ENCODE results near the gene TBC1D3I. TPM values are rescaled to one million over a fixed set of nuclear protein-coding genes. Genes with fewer than 3 reads are reported as not detected.
"Not testable (repeated sequence)": the region's sequence is repeated elsewhere in the genome, so short reads cannot be mapped to it uniquely, and the experiment has no call there.

Gene TBC1D3I
- total and polyA plus RNA-seq, 2 of the 4 experiments (the other 2 are of a cell fraction), result 0.07 TPM; not detected in 1

- H2AK5ac ChIP-seq (ENCODE audit: low read depth, low read length); H3K27ac ChIP-seq (ENCODE audit: insufficient read depth, low read length); H2BK5ac ChIP-seq (ENCODE audit: low read depth, low read length, poor library complexity, severe bottlenecking); H3K9ac ChIP-seq (ENCODE audit: low read depth, low read length); H2BK120ac ChIP-seq (ENCODE audit: low read depth, low read length); DNase-seq; dilution Hi-C loops (cut with HindIII; ENCODE audit: low sequenced_read_pairs, unreplicated experiment); CTCF ChIA-PET; H3K4ac ChIP-seq (ENCODE audit: low read depth, low read length); intact Hi-C loops (cut with micrococcal nuclease); H3K9me1 ChIP-seq (ENCODE audit: insufficient read depth, low read length); H3K4me3 ChIP-seq (ENCODE audit: insufficient read depth, low read depth, low read length); H2BK15ac ChIP-seq (ENCODE audit: low read depth, low read length); H3K4me2 ChIP-seq (ENCODE audit: low read depth, low read length); in situ Hi-C loops (cut with MboI; ENCODE audit: low sequenced_read_pairs); H3K14ac ChIP-seq (replicated peaks; ENCODE audit: low read depth, low read length); H2AFZ ChIP-seq (replicated peaks; ENCODE audit: low read length, poor library complexity); H3K27me3 ChIP-seq (ENCODE audit: control insufficient read depth, insufficient read depth, low read length); H4K20me1 ChIP-seq (ENCODE audit: insufficient read depth, low read length); H3K79me1 ChIP-seq (ENCODE audit: low read depth in 1 of 2, low read length in 2 of 2); H3K36me3 ChIP-seq (ENCODE audit: control insufficient read depth, insufficient read depth, low read length); H3K9me3 ChIP-seq (ENCODE audit: control insufficient read depth, insufficient read depth, low read length); ATAC-seq (ENCODE audit: low read depth); H2AK9ac ChIP-seq (replicated peaks; ENCODE audit: low read depth, low read length, poor library complexity); H4K8ac ChIP-seq (ENCODE audit: low read depth in 2 of 2, low read length in 2 of 2); H3K18ac ChIP-seq (ENCODE audit: low read depth, low read length); H4K5ac ChIP-seq (ENCODE audit: low read depth, low read length); POLR2A ChIA-PET (ENCODE audit: unreplicated experiment); BruUV-seq (replicated peaks); H2BK20ac ChIP-seq (ENCODE audit: low read depth, low read length); H3K23ac ChIP-seq (ENCODE audit: low read depth, low read length); H4K91ac ChIP-seq (ENCODE audit: insufficient read depth, low read depth, low read length); H3K56ac ChIP-seq (ENCODE audit: extremely low read depth, insufficient read depth, low read length); H3K4me1 ChIP-seq (ENCODE audit: control insufficient read depth, insufficient read depth, low read length): not testable (repeated sequence)
- WGBS, 2 experiments (ENCODE audit: extremely low coverage in 2 of 2, insufficient read length in 1 of 2), result no CpG with 5 or more reads among the region's 5 CpGs
Measured at GRCh38 chr17:36229644-36230043, 34.7 kb downstream of the TBC1D3I start.

GRCh38 chr17:36222967-36223366 is 41.4 kb downstream of the TBC1D3I start:
- H4K5ac ChIP-seq (ENCODE audit: low read depth, low read length); H4K91ac ChIP-seq (ENCODE audit: insufficient read depth, low read depth, low read length); H3K9ac ChIP-seq (ENCODE audit: low read depth, low read length); dilution Hi-C loops (cut with HindIII; ENCODE audit: low sequenced_read_pairs, unreplicated experiment); H3K36me3 ChIP-seq (ENCODE audit: control insufficient read depth, insufficient read depth, low read length); DNase-seq; H2AK9ac ChIP-seq (replicated peaks; ENCODE audit: low read depth, low read length, poor library complexity); BruUV-seq (replicated peaks); H3K27ac ChIP-seq (ENCODE audit: insufficient read depth, low read length); H3K4me1 ChIP-seq (ENCODE audit: control insufficient read depth, insufficient read depth, low read length); POLR2A ChIA-PET (ENCODE audit: unreplicated experiment); H2AFZ ChIP-seq (replicated peaks; ENCODE audit: low read length, poor library complexity); H3K9me1 ChIP-seq (ENCODE audit: insufficient read depth, low read length); H2BK15ac ChIP-seq (ENCODE audit: low read depth, low read length); H3K18ac ChIP-seq (ENCODE audit: low read depth, low read length); H3K4me3 ChIP-seq (ENCODE audit: insufficient read depth, low read depth, low read length); intact Hi-C loops (cut with micrococcal nuclease); H3K4me2 ChIP-seq (ENCODE audit: low read depth, low read length); H3K79me1 ChIP-seq (ENCODE audit: low read depth in 1 of 2, low read length in 2 of 2); H2BK20ac ChIP-seq (ENCODE audit: low read depth, low read length); ATAC-seq (ENCODE audit: low read depth); H4K20me1 ChIP-seq (ENCODE audit: insufficient read depth, low read length); H4K8ac ChIP-seq (ENCODE audit: low read depth in 2 of 2, low read length in 2 of 2); H3K56ac ChIP-seq (ENCODE audit: extremely low read depth, insufficient read depth, low read length); H3K27me3 ChIP-seq (ENCODE audit: control insufficient read depth, insufficient read depth, low read length); H2BK5ac ChIP-seq (ENCODE audit: low read depth, low read length, poor library complexity, severe bottlenecking); H3K9me3 ChIP-seq (ENCODE audit: control insufficient read depth, insufficient read depth, low read length); H3K14ac ChIP-seq (replicated peaks; ENCODE audit: low read depth, low read length); H2AK5ac ChIP-seq (ENCODE audit: low read depth, low read length); H2BK120ac ChIP-seq (ENCODE audit: low read depth, low read length); H3K4ac ChIP-seq (ENCODE audit: low read depth, low read length); CTCF ChIA-PET; H3K23ac ChIP-seq (ENCODE audit: low read depth, low read length): not testable (repeated sequence)
- in situ Hi-C loops (cut with MboI; ENCODE audit: low sequenced_read_pairs), result loop anchor here (25.0 kb wide), 1 partner anchor 239 kb away; no protein-coding TSS in a partner anchor
- WGBS, 2 experiments (ENCODE audit: extremely low coverage in 2 of 2, insufficient read length in 1 of 2), result no CpG with 5 or more reads among the region's 12 CpGs
